NK-92 (cell line): ENCODE results near the gene COL18A1.
"Not testable (repeated sequence)": the region's sequence is repeated elsewhere in the genome, so short reads cannot be mapped to it uniquely, and the experiment has no call there.

ENCODE experiments used
- DNase-seq: peaks from one replicate; lab custom pipeline; 2025; ENCODE audit not compliant: unreplicated experiment; lab: John Stamatoyannopoulos, UW

Gene COL18A1

GRCh38 chr21:45404730-45405270 is at the start of gene COL18A1:
COL18A1 (plus strand) TSS chr21:45405165; CDS start chr21:45405231, 66 bp downstream.
- no peak for DNase-seq

- no peak for DNase-seq
Measured at GRCh38 chr21:45355573-45355972, 49.4 kb upstream of the COL18A1 start.

GRCh38 chr21:45356251-45356650 is 48.7 kb upstream of the COL18A1 start:
- no peak for DNase-seq

- DNase-seq, result no peak
Measured at GRCh38 chr21:45356653-45357435, 48.1 kb upstream of the COL18A1 start.

- no peak for DNase-seq
Measured at GRCh38 chr21:45357436-45358260, 47.3 kb upstream of the COL18A1 start.

- no peak for DNase-seq
Measured at GRCh38 chr21:45358261-45358670, 46.7 kb upstream of the COL18A1 start.

- no peak for DNase-seq
Measured at GRCh38 chr21:45358711-45359310, 46.2 kb upstream of the COL18A1 start.

GRCh38 chr21:45359451-45360217 is 45.3 kb upstream of the COL18A1 start:
- no peak for DNase-seq

GRCh38 chr21:45361033-45361997 is 43.6 kb upstream of the COL18A1 start:
- DNase-seq, result no peak

GRCh38 chr21:45362077-45362747 is 42.8 kb upstream of the COL18A1 start:
- no peak for DNase-seq

- no peak for DNase-seq
Measured at GRCh38 chr21:45362748-45363145, 42.2 kb upstream of the COL18A1 start.

- DNase-seq, result not testable (repeated sequence)
Measured at GRCh38 chr21:45363272-45363671, 41.7 kb upstream of the COL18A1 start.

- DNase-seq, result no peak
Measured at GRCh38 chr21:45363921-45364467, 41.0 kb upstream of the COL18A1 start.

GRCh38 chr21:45364468-45365185 is 40.3 kb upstream of the COL18A1 start:
- DNase-seq, result no peak

- no peak for DNase-seq
Measured at GRCh38 chr21:45365186-45365607, 39.8 kb upstream of the COL18A1 start.

- no peak for DNase-seq
Measured at GRCh38 chr21:45365608-45366241, 39.2 kb upstream of the COL18A1 start.

- DNase-seq, result no peak
Measured at GRCh38 chr21:45366476-45366875, 38.5 kb upstream of the COL18A1 start.
